CD4-positive, alpha-beta T cell treated with Interleukin-12 subunit alpha and Interleukin-12 subunit beta, for 1 hour (primary cell): ENCODE measurements around the gene SIGLEC14.
A peak's percentile ranks its signal among the peaks of the same experiment; 100 is the strongest.
"Not testable (repeated sequence)": the region's sequence is repeated elsewhere in the genome, so short reads cannot be mapped to it uniquely, and the experiment has no call there.

Experiments used
- DNase-seq: peaks from one replicate; pipeline ENCODE4 v3.0.0-alpha.2; 2020

Gene SIGLEC14

GRCh38 chr19:51646730-51647129 is at the start of gene SIGLEC14:
Gene SIGLEC14 (minus strand): TSS chr19:51646825. CDS start chr19:51646759, 66 bp downstream.
- not testable (repeated sequence) for DNase-seq

GRCh38 chr19:51695702-51696315 is 49.2 kb upstream of the SIGLEC14 start:
- no peak for DNase-seq

- DNase-seq: no peak
Observed at GRCh38 chr19:51695088-51695487, 48.5 kb upstream of the SIGLEC14 start.

- no peak for DNase-seq
Observed at GRCh38 chr19:51694318-51695085, 47.9 kb upstream of the SIGLEC14 start.

DNA sequence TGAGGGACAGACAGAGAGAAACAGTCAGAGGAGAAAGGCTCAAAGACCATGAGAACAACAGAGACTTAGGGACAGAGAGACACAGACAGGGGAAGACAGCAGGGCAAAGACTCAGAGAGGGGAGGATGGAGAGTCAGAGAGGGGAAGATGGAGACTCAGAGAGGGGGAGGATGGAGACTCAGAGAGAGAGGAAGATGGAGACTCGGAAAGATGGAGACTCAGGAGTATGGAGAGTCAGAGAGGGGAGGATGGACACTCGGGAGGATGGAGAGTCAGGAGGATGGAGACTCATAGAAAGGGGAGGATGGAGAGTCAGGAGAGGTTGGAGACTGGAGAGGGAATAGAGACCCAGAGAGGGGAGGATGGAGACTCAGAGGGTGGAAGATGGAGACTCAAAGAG is 47.2 kb upstream of the SIGLEC14 start:
- no peak for DNase-seq

DNA sequence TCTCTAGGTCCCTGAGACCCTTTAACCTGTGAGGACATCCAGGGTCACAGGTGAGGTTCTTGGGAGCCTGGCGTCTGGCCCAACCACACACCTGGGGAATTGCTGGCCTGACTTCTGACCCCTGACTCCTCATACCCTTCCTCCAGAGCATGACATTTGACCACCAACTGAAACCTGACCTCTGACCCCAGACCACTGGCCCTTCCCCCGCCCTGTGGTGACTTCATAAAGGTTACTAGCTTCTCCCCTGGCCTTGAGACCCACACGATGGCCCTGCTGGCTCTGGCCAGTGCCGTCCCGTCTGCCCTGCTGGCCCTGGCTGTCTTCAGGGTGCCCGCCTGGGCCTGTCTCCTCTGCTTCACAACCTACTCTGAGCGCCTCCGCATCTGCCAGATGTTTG is 46.6 kb upstream of the SIGLEC14 start, which contains the start of gene SPACA6:
TSS of gene SPACA6 (plus strand) at position 71 of the 400 bp plus-strand sequence. CDS start at position 268, 197 bp downstream.
- no peak for DNase-seq

DNA sequence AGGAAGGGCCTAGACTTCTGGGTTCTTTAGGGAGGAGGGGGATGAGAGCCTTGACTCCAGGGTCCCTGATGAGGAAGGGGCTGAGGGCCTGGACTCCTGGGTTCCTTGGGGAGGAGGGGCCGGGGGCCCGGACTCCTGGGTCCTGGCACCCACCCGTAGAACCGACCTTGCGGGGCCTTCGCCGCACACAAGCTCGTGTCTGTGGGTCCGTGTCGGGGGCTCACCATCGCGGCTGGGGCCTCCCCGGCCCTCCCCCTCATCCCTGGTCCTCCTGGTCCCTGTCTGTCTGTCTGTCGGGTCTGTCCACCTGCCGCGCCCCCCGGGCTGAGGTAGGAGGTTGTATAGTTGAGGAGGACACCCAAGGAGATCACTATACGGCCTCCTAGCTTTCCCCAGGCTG is 45.8 kb upstream of the SIGLEC14 start:
- no peak for DNase-seq

DNA sequence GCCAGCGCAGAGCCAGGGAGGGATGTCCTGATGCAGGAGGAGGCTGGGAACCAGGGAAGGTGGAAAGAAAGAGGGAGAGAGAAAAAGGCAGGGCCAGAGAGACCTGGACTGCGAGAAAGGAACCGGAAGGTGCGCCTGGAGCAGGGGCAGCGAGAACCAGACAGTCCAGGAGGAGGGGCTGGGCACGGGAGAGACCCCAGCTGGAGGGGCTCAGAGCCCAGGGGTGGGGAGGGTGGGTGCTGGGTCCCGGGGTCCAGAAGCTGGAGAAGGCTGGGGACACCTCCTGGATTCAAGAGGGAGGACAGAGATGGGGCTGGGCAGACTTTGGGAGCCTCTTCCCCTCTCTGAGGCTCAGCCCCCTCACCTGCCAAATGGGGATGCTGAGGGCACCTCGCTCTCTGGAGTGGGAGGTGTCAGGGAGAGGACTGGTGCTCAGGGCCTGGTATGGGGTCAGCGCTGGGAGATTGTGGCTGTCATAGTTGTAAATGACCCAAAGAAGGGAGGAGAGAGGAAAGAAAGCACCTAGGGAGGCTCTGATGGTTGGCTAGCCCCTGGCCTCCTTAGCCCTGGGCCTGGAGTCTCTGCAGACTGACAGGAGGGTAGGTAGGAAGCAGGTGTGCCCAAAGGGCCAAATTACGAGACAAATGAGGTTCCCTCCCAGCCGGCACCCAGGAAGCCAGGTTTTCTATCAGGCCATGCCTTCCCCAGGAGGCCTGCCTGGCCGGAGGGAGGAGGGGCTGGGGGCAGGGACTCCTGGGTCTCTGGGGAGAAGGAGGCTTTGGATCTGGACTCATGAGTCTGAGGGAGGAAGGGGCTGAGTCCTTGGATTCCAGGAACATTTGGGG is 45.2 kb upstream of the SIGLEC14 start:
- DNase-seq: no peak

DNA sequence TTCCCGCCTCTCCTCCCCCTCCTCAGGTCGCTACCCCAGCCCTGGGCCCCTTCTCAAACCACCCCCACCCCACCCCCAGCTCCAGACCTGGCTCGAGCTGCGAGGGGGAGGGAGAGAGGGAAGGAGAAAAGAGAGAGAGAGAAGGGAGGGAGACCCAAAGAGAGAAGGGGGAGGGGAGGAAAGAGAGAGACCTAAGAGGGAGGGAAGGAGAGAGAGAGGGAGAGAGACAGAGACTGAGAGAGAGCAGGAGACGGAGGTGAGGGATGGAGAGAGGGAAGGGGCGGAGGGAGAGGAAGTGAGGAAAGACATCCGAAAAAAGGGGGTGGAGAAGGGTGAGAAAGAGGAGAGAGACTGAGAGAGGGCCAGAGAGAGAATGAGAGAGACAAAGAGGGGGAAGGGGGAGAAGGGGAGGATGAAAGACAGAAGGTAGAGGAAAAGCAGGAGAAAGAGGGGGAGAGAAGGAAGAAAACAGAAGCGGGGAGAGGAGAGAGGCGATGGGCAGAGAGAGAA is 44.5 kb upstream of the SIGLEC14 start:
- no peak for DNase-seq

- peak; percentile 87 for DNase-seq
Observed at GRCh38 chr19:51690454-51691073, 43.9 kb upstream of the SIGLEC14 start.

- no peak for DNase-seq
Observed at GRCh38 chr19:51689751-51690453, 43.3 kb upstream of the SIGLEC14 start.

DNA sequence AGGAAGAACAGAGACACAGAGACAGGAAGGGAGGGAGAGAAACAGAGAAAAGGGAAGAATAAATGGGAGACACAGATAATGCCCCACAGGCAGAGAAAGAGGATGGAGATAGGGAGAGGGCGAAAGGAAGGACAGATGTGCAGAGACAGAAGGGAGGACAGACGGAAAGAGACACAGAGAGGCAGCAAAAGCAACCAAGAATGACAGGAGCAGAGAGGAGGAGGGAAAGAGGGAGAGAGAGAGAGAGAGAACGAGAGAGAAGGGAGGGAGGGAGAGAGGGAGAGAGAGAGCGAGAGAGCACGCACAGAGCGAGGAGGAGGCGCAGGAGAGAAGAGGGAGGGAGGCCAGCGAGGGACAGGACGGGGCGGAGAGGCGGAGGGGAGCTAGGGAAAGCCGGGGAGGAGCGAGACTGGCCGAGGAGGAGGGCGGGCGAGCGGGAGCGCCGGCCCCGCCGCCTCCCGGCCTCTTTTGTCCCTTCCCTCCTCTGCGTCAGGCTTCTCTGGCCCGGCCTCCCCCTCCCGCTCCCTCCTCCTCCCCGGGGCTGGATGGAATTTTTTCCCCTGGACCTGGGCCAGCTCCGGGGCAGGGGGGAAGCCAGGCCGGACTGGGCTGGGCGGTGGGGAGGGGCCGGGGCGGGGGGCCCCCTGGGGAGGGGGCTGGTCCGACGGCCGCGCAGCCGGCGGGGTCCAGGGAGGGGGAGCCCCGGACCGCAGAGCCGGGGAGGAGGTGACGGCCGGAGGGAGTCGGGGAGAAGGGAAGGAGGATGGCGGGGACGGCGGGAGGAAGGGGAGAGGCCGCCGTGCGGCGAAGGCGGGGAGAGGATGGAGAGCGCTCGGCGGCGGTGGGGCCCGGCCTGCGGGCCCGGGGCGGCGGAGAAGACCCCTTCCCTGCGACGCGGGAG is 42.3 kb upstream of the SIGLEC14 start:
- peak; percentile 32 for DNase-seq

GRCh38 chr19:51687791-51688670 is 41.4 kb upstream of the SIGLEC14 start:
- no peak for DNase-seq

- no peak for DNase-seq
Observed at GRCh38 chr19:51686171-51686570, 39.5 kb upstream of the SIGLEC14 start.

GRCh38 chr19:51681286-51681941 is 34.8 kb upstream of the SIGLEC14 start:
- no peak for DNase-seq

DNA sequence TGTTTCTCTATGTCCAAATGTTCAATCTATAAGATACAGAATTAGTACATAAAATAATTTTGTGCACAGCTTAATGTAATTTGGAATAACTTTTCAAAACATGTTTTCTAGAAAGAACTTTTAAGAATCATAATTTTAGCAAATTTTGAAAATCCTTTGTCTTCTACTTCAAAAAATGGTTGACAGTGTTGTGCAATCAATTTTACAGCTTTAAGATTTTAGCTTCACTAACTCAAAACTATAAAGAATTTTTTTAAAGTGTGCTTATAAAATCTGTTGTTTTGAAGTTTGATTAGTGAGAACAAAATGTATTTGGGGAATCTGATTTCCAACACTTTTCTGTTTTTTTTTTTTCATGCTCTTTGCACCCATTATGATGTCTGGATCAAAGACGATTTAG is 33.8 kb upstream of the SIGLEC14 start:
- DNase-seq: no peak

GRCh38 chr19:51676566-51677083 is 30.0 kb upstream of the SIGLEC14 start:
- DNase-seq: peak; percentile 29

DNA sequence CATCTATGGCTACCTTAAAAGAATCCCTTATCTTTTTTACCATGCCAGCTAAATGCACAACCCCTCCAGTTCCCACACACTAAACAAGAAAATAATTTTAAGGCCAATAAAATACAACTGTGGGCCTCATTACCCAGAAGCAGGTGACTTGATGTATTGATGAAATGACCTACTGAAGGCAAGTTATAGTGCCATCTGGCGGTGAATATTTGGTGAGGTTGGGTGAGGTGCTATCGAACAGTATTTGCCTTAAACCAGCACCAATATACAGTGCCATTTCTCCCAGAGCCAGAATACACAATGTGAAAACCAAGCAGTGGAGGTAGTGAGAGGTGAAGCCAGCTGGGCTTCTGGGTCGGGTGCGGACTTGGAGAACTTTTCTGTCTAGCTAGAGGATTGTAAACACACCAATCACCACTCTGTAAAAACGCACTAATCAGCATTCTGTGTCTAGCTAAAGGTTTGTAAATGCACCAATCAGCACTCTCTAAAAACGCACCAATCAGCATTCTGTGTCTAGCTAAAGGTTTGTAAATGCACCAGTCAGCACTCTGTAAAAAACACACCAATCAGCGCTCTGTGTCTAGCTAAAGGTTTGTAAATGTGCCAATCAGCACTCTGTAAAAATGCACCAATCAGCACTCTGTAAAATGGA is 29.4 kb upstream of the SIGLEC14 start:
- peak; percentile 32 for DNase-seq

- no peak for DNase-seq
Observed at GRCh38 chr19:51668216-51668615, 21.6 kb upstream of the SIGLEC14 start.
